WI38 (cell line): ENCODE results near the gene NELFB.

Experiments
- H3K4me3 ChIP-seq: 2 replicates; pipeline ENCODE4 v1.5.1; 2011; ENCODE audit warnings: low read depth, mild to moderate bottlenecking, control low read depth, low read length
- CTCF ChIP-seq: IDR thresholded peaks from 2 replicates; pipeline ENCODE4 v1.5.1; 2012; ENCODE audit warnings: low read depth, mild to moderate bottlenecking, control low read depth, low read length

The NELFB gene

GRCh38 chr9:137220317-137221094 lies 34.6 kb upstream of the NELFB start:
- TF ChIP-seq CTCF = no peak
- no peak overlapping the region for H3K4me3 ChIP-seq

GRCh38 chr9:137221095-137221505 lies 34.0 kb upstream of the NELFB start:
- no peak for TF ChIP-seq CTCF
- no peak overlapping the region for H3K4me3 ChIP-seq

GRCh38 chr9:137221506-137222111 lies 33.5 kb upstream of the NELFB start:
- no peak overlapping the region for H3K4me3 ChIP-seq
- no peak for TF ChIP-seq CTCF

- no peak for TF ChIP-seq CTCF
- H3K4me3 ChIP-seq = peak within 1 kb of the TSS; percentile 47
Measured at GRCh38 chr9:137222190-137223077, 32.7 kb upstream of the NELFB start, which contains the start of gene RNF208. Gene RNF208 (minus strand): TSS chr9:137222240. CDS start chr9:137221212, 1,028 bp downstream.

- no peak for TF ChIP-seq CTCF
- H3K4me3 ChIP-seq = peak overlapping the region; percentile 79
Measured at GRCh38 chr9:137223078-137223970, 31.8 kb upstream of the NELFB start.

GRCh38 chr9:137224830-137225694 lies 30.1 kb upstream of the NELFB start, which contains the start of gene CYSRT1:
Gene CYSRT1 (plus strand): TSS chr9:137225174. CDS start chr9:137225622, 448 bp downstream.
- peak within 1 kb of the TSS; percentile 79 for H3K4me3 ChIP-seq
- TF ChIP-seq CTCF = no peak
